ENCODE measurements around the gene SLC26A9. TPM values are rescaled to one million over a fixed set of nuclear protein-coding genes. Genes with fewer than 3 reads are reported as not detected.

SLC26A9 gene
- total RNA-seq, 1 experiment from 2014 or later, result not detected

DNA sequence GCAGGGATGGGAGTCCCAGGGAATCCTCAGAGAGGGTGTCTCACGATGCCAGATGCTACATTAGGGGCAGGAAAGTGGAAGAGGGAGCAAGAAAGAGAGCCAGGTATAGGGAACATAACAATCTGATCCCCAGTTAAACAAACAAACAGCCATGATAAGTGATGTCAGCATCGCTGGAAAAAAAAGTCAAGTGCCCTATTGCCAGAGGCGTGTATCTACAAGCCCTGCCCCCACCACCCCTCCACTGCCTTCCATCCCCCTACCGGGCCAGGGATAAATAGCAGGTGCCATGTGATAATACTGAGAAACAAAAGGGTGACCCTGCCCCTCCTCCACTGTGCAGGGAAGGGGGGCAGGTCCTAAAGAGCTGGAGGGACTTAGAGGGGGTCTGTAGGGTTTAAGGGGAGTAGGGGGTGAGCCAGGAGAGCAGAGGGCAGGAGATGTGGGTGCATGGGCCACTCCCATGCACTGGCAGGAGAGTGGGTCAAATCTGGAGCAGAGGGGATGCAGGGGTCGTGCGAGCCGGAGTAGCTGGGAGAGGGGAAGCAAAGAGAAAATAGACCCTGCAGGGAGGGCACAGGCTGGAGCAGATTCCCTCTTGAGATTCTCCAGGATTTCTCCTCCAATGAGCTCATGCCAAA, 3.4 kb downstream of the SLC26A9 start:
- BruUV-seq (replicated peaks), result no TSS peak
- TF ChIP-seq EZH2 (IDR thresholded peaks at IDR 0.05; ENCODE audit: borderline replicate concordance, low read depth, low read length, poor library complexity, severe bottlenecking), result no peak
- no peak for TF ChIP-seq CTCF (conservative IDR thresholded peaks at IDR 0.05; ENCODE audit: low read depth, low read length)
- CTCF ChIA-PET, result no interaction called here

GRCh38 chr1:205938682-205939081, 4.6 kb downstream of the SLC26A9 start:
- peaks cover 6% of the 10 kb centered on the region for H3K27me3 ChIP-seq (replicated peaks; ENCODE audit: insufficient read depth, low read depth, low read length, poor library complexity)
- TF ChIP-seq CTCF (conservative IDR thresholded peaks at IDR 0.05; ENCODE audit: low read depth, low read length) (no peak), EZH2 (IDR thresholded peaks at IDR 0.05; ENCODE audit: borderline replicate concordance, low read depth, low read length, poor library complexity, severe bottlenecking) (no peak)
- H3K9me3 ChIP-seq (ENCODE audit: low read depth, low read length, poor library complexity, severe bottlenecking), result no peaks in the 10 kb centered on the region
- BruUV-seq (replicated peaks), result no TSS peak
- intact Hi-C loops (cut with micrococcal nuclease; ENCODE audit: unreplicated experiment), result no loop called here
- no peaks in the 10 kb centered on the region for H3K36me3 ChIP-seq (ENCODE audit: insufficient read depth, low read length, poor library complexity, severe bottlenecking)
- ChIA-PET POLR2A (ENCODE audit: low non-redundant PET) (no interaction called here), CTCF (interaction anchor here (1.1 kb wide), 1 partner anchor 39 kb away, joined by 3 read pairs; no protein-coding TSS in a partner anchor)
- no peaks in the 10 kb centered on the region for H3K4me1 ChIP-seq (ENCODE audit: insufficient read depth, low read length, poor library complexity, severe bottlenecking)
- H3K4me3 ChIP-seq (ENCODE audit: low read depth, low read length, poor library complexity, severe bottlenecking), result no peak overlapping the region
- no peak overlapping the region for H3K27ac ChIP-seq (ENCODE audit: low read depth, low read length, poor library complexity, severe bottlenecking)
- no peak for DNase-seq (ENCODE audit: low spot score)

More for the DNA sequence above, 3.4 kb downstream of the SLC26A9 start:
- Histone ChIP-seq H3K4me3 (ENCODE audit: low read depth, low read length, poor library complexity, severe bottlenecking) (no peak overlapping the region), H3K27ac (ENCODE audit: low read depth, low read length, poor library complexity, severe bottlenecking) (no peak overlapping the region), H3K9me3 (ENCODE audit: low read depth, low read length, poor library complexity, severe bottlenecking) (no peaks in the 10 kb centered on the region), H3K27me3 (replicated peaks; ENCODE audit: insufficient read depth, low read depth, low read length, poor library complexity) (peaks cover 15% of the 10 kb centered on the region), H3K4me1 (ENCODE audit: insufficient read depth, low read length, poor library complexity, severe bottlenecking) (no peaks in the 10 kb centered on the region), H3K36me3 (ENCODE audit: insufficient read depth, low read length, poor library complexity, severe bottlenecking) (no peaks in the 10 kb centered on the region)
- peak; percentile 35 for DNase-seq (ENCODE audit: low spot score)
- intact Hi-C loops (cut with micrococcal nuclease; ENCODE audit: unreplicated experiment), result no loop called here
- POLR2A ChIA-PET (ENCODE audit: low non-redundant PET), result no interaction called here

- no peak for DNase-seq (ENCODE audit: low spot score)
- H3K36me3 ChIP-seq (ENCODE audit: insufficient read depth, low read length, poor library complexity, severe bottlenecking), result no peaks in the 10 kb centered on the region
- H3K27ac ChIP-seq (ENCODE audit: low read depth, low read length, poor library complexity, severe bottlenecking), result no peak overlapping the region
- BruUV-seq (replicated peaks), result no TSS peak
- intact Hi-C loops (cut with micrococcal nuclease; ENCODE audit: unreplicated experiment), result no loop called here
- CTCF ChIA-PET, result no interaction called here
- POLR2A ChIA-PET (ENCODE audit: low non-redundant PET), result no interaction called here
- no peaks in the 10 kb centered on the region for H3K4me1 ChIP-seq (ENCODE audit: insufficient read depth, low read length, poor library complexity, severe bottlenecking)
- no peak overlapping the region for H3K4me3 ChIP-seq (ENCODE audit: low read depth, low read length, poor library complexity, severe bottlenecking)
- no peaks in the 10 kb centered on the region for H3K9me3 ChIP-seq (ENCODE audit: low read depth, low read length, poor library complexity, severe bottlenecking)
- TF ChIP-seq EZH2 (IDR thresholded peaks at IDR 0.05; ENCODE audit: borderline replicate concordance, low read depth, low read length, poor library complexity, severe bottlenecking) (no peak), CTCF (conservative IDR thresholded peaks at IDR 0.05; ENCODE audit: low read depth, low read length) (no peak)
- no peaks in the 10 kb centered on the region for H3K27me3 ChIP-seq (replicated peaks; ENCODE audit: insufficient read depth, low read depth, low read length, poor library complexity)
These were observed 6.2 kb downstream of the SLC26A9 start for GRCh38 chr1:205936846-205937586.

Data from A673 (cell line).